ENCODE data around the gene TXK.

DNA sequence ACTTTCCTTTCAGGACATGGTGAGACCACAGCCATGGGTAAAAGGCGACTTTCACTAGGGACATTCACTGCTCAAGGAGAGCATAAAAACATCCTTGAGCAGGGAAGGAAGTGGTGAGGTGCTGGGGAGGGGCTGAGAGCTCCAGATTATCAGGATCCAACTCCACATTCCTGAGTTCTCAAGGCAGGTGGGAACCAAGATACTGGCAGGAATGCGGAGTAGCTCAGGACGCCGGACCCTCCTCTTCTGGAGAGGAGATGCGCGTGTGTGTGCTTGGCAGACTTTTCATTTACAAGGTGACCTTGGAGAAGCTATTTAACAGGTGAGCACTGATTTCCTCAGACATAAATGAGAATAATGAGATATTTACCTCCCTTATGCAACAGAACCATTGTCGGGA lies 41.3 kb upstream of the TXK start:
- TF ChIP-seq CTCF (conservative IDR thresholded peaks at IDR 0.05): no peak
- TF ChIP-seq EZH2 (IDR thresholded peaks at IDR 0.05; ENCODE audit: low read depth): no peak
